Panc1 (cell line): ENCODE data around the gene SHISA7. TPM values are rescaled to one million over a fixed set of nuclear protein-coding genes. Genes with fewer than 3 reads are reported as not detected.

Experiments
- ATAC-seq: fragments of 200-7000 bp; cut with Tn5 transposase; 2 replicates; pipeline ENCODE4 v1.9.1; 2020; ENCODE audit warnings: mild to moderate bottlenecking, moderate library complexity
- BruUV-seq: library from RNA; stranded (reverse); fragments of 400-500 nt; replicated peaks from 2 replicates; lab custom pipeline; 2021; lab: Mats Ljungman, UMichigan
- CTCF ChIA-PET: fragments of 300-600 bp; sonication (Branson Sonifier 250); formaldehyde crosslinking; loops from one replicate; lab custom pipeline; 2022; ENCODE audit warnings: antibody characterized with exemption; lab: Charles Lee
- POLR2A ChIA-PET: fragments of 300-600 bp; sonication (Branson Sonifier 250); formaldehyde crosslinking; loops from one replicate; lab custom pipeline; 2022; ENCODE audit warnings: antibody characterized with exemption; lab: Charles Lee
- DNase-seq: peaks from one replicate; pipeline ENCODE4 v3.0.0-alpha.2; 2010; ENCODE audit warnings: low read depth, low spot score
- H3K27ac ChIP-seq: 2 replicates; pipeline ENCODE4 v1.5.1; 2011; ENCODE audit warnings: mild to moderate bottlenecking, low read length, inconsistent platforms
- H3K27me3 ChIP-seq: fragments of 200-500 bp; sonication (Bioruptor generic); 2 replicates; pipeline ENCODE4 v1.6.0; 2014; ENCODE audit warnings: low read length, inconsistent platforms; ENCODE audit not compliant: control insufficient read depth, insufficient read depth
- H3K36me3 ChIP-seq: fragments of 200-500 bp; sonication (Bioruptor generic); 2 replicates; pipeline ENCODE4 v1.5.1; 2014; ENCODE audit warnings: inconsistent platforms, mild to moderate bottlenecking, low read length, moderate library complexity; ENCODE audit not compliant: control insufficient read depth, insufficient read depth
- H3K4me1 ChIP-seq: 2 replicates; pipeline ENCODE4 v1.5.1; 2011; ENCODE audit warnings: inconsistent platforms, mild to moderate bottlenecking, low read length, moderate library complexity; ENCODE audit not compliant: control insufficient read depth, insufficient read depth
- H3K4me3 ChIP-seq, 2 experiments: 2 replicates each; pipeline ENCODE4 v1.5.1; 2011 to 2012; ENCODE audit warnings: low read depth in 2 of 2, low read length in 2 of 2, mild to moderate bottlenecking in 2 of 2, inconsistent platforms in 1 of 2, moderate library complexity in 1 of 2
- H3K9me3 ChIP-seq: fragments of 200-500 bp; sonication (Bioruptor generic); 2 replicates; pipeline ENCODE4 v1.5.1; 2014; ENCODE audit warnings: low read depth, mild to moderate bottlenecking, inconsistent platforms, low read length, moderate library complexity; ENCODE audit not compliant: control insufficient read depth, insufficient read depth
- CTCF ChIP-seq: fragments of 450-650 bp; IDR thresholded peaks from 2 replicates; pipeline ENCODE4 v1.5.1; 2017; ENCODE audit warnings: mild to moderate bottlenecking
- POLR2AphosphoS5 ChIP-seq: IDR thresholded peaks from 2 replicates; pipeline ENCODE4 v1.6.1; 2012; ENCODE audit warnings: mild to moderate bottlenecking, low read depth, low read length, moderate library complexity
- REST ChIP-seq, 2 experiments: IDR thresholded peaks; 2 replicates each; pipeline ENCODE4 v1.6.1; 2011 to 2012; ENCODE audit warnings: low read depth in 2 of 2, control low read depth in 1 of 2, low read length in 1 of 2, mild to moderate bottlenecking in 1 of 2, moderate library complexity in 1 of 2; ENCODE audit not compliant: insufficient read depth in 1 of 2
- SIN3A ChIP-seq: IDR thresholded peaks from 2 replicates; pipeline ENCODE4 v1.6.1; 2012; ENCODE audit warnings: low read depth, mild to moderate bottlenecking, low read length, moderate library complexity, borderline replicate concordance; ENCODE audit not compliant: insufficient read depth
- TCF7L2 ChIP-seq: IDR thresholded peaks from 2 replicates; pipeline ENCODE4 v1.6.1; 2011; ENCODE audit warnings: mild to moderate bottlenecking, low read depth, low read length, inconsistent platforms
- in situ Hi-C: cut with HindIII; loops from 2 replicates; pipeline ENCODE4 v1.10.0; 2016; ENCODE audit warnings: low sequenced_read_pairs, low pct_unique_long_range_greater_than_20kb
- intact Hi-C: fragments of 100-400 bp; cut with micrococcal nuclease; formaldehyde crosslinking; loops from one replicate; pipeline ENCODE4 v1.10.0; 2022; ENCODE audit not compliant: unreplicated experiment
- total RNA-seq: library from RNA; stranded (reverse); gene quantifications from one replicate; pipeline ENCODE4 v1.2.1, GENCODE V29; 2021; ENCODE audit not compliant: unreplicated experiment

The SHISA7 gene
- total RNA-seq, 1 experiment from 2014 or later = 0.03 TPM

- Histone ChIP-seq H3K27ac (no peak overlapping the region), H3K27me3 (no peaks in the 10 kb centered on the region), H3K4me1 (no peaks in the 10 kb centered on the region), H3K4me3 (no peak overlapping the region), H3K9me3 (no peaks in the 10 kb centered on the region), H3K36me3 (no peaks in the 10 kb centered on the region)
- no TSS peak for BruUV-seq
- CTCF ChIA-PET = no interaction called here
- TF ChIP-seq REST (IDR thresholded peaks at IDR 0.05; ENCODE audit: insufficient read depth in 1 of 2, low read depth in 2 of 2, low read length in 1 of 2) (no peak), TCF7L2 (no peak), CTCF (no peak), POLR2AphosphoS5 (no peak), SIN3A (no peak)
- intact Hi-C loops (no loop called here), in situ Hi-C loops (no loop called here)
- no peak for ATAC-seq
- POLR2A ChIA-PET = no interaction called here
- no peak for DNase-seq
Observed at GRCh38 chr19:55433292-55433691, 9.8 kb downstream of the SHISA7 start.

- POLR2A ChIA-PET = no interaction called here
- intact Hi-C loops = no loop called here
- TF ChIP-seq POLR2AphosphoS5 = no peak
- Histone ChIP-seq H3K27me3 (no peaks in the 10 kb centered on the region), H3K9me3 (no peaks in the 10 kb centered on the region), H3K27ac (no peak overlapping the region), H3K36me3 (no peaks in the 10 kb centered on the region), H3K4me1 (no peaks in the 10 kb centered on the region), H3K4me3 (no peak overlapping the region)
- no TSS peak for BruUV-seq
- CTCF ChIA-PET = no interaction called here
- in situ Hi-C loops = no loop called here
- DNase-seq (no peak), ATAC-seq (no peak)
Observed at GRCh38 chr19:55432241-55432959, 10.7 kb downstream of the SHISA7 start.

GRCh38 chr19:55431183-55431582 is 11.9 kb downstream of the SHISA7 start:
- CTCF ChIA-PET = no interaction called here
- intact Hi-C loops = no loop called here
- DNase-seq (no peak), ATAC-seq (no peak)
- Histone ChIP-seq H3K27me3 (no peaks in the 10 kb centered on the region), H3K4me3 (no peak overlapping the region), H3K4me1 (no peaks in the 10 kb centered on the region), H3K36me3 (no peaks in the 10 kb centered on the region), H3K27ac (no peak overlapping the region), H3K9me3 (no peaks in the 10 kb centered on the region)
- POLR2A ChIA-PET = no interaction called here
- TF ChIP-seq REST (IDR thresholded peaks at IDR 0.05; ENCODE audit: insufficient read depth in 1 of 2, low read depth in 2 of 2, low read length in 1 of 2) (no peak), TCF7L2 (no peak)
- in situ Hi-C loops = no loop called here
- BruUV-seq = no TSS peak
